ENCODE measurements around the gene SOS2. TPM values are rescaled to one million over a fixed set of nuclear protein-coding genes. Genes with fewer than 3 reads are reported as not detected.

The SOS2 gene
- total RNA-seq, 1 experiment from 2014 or later, result 11.7 TPM

DNA sequence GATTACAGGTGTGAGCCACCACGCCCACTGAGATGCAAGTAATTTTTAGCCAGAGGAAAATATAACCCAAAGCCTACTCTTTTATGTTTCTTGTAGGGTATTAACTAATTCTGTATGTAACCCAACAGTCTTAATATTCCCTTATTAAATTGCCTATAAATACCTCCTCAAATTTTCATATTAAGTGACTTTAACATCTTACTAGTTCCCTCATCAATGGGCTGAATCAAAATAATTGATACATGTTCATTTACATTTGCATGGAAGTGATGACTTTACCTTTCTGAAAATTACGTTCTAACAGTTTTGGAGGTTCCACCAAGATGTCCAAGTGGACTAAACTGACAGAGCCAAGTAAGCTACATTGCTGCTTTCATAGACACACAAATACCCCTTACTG lies 3.1 kb downstream of the SOS2 start:
- POLR2A ChIA-PET, result no interaction called here
- Histone ChIP-seq H2AFZ (ENCODE audit: low read depth, low read length, poor library complexity, severe bottlenecking) (no peak overlapping the region), H3K9ac (ENCODE audit: low read length) (no peak overlapping the region), H4K20me1 (ENCODE audit: insufficient read depth) (no peaks in the 10 kb centered on the region), H3K27ac (ENCODE audit: low read depth, low read length) (no peak overlapping the region), H3K9me3 (ENCODE audit: control insufficient read depth in 1 of 2, insufficient read depth in 1 of 2, low read depth in 1 of 2, low read length in 2 of 2) (no peaks in the 10 kb centered on the region), H3K4me1 (ENCODE audit: control insufficient read depth in 1 of 2, insufficient read depth in 2 of 2, low read length in 2 of 2) (peaks cover 22 to 27% of the 10 kb centered on the region in 2 experiments), H3K9me2 (ENCODE audit: insufficient read depth) (no peaks in the 10 kb centered on the region), H3K4me2 (ENCODE audit: low read length) (no peak overlapping the region), H3K36me3 (ENCODE audit: control insufficient read depth in 1 of 2, insufficient read depth in 2 of 2, low read length in 2 of 2) (no peaks in the 10 kb centered on the region), H3K27me3 (ENCODE audit: insufficient read depth, low read length) (no peaks in the 10 kb centered on the region), H3K4me3 (replicated peaks in 1 of 2; ENCODE audit: low read depth in 1 of 2, low read length in 2 of 2) (no peak overlapping the region), H3K79me2 (ENCODE audit: insufficient read depth, low read length) (peaks cover 26% of the 10 kb centered on the region)
- CTCF ChIA-PET, result no interaction called here
- DNase-seq (ENCODE audit: low read depth, low spot score), result no peak
- RAD21 ChIA-PET (ENCODE audit: low non-redundant PET in 1 of 2, low total read pairs in 2 of 2, uncharacterized antibody in 2 of 2, unreplicated experiment in 2 of 2), result no interaction called here
- TF ChIP-seq ZNF274 (IDR thresholded peaks at IDR 0.05; ENCODE audit: low read depth, low read length) (no peak), TCF7L2 (IDR thresholded peaks at IDR 0.05; ENCODE audit: borderline replicate concordance, extremely low read depth, insufficient read depth, insufficient read length) (no peak), POLR2A (IDR thresholded peaks at IDR 0.05; ENCODE audit: borderline replicate concordance, extremely low read depth, insufficient read depth, insufficient read length) (no peak), EZH2 (IDR thresholded peaks at IDR 0.05) (no peak), SRF (IDR thresholded peaks at IDR 0.05; ENCODE audit: low read depth) (no peak), EGR1 (IDR thresholded peaks at IDR 0.05; ENCODE audit: low read depth) (no peak), CEBPB (IDR thresholded peaks at IDR 0.05; ENCODE audit: low read depth) (no peak), SP1 (IDR thresholded peaks at IDR 0.05; ENCODE audit: low read depth) (no peak), POLR2AphosphoS5 (IDR thresholded peaks at IDR 0.05; ENCODE audit: low read depth, low read length) (no peak), JUND (IDR thresholded peaks at IDR 0.05) (no peak)
- TF ChIP-seq, protein P1, sequence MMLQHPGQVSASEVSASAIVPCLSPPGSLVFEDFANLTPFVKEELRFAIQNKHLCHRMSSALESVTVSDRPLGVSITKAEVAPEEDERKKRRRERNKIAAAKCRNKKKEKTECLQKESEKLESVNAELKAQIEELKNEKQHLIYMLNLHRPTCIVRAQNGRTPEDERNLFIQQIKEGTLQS (IDR thresholded peaks at IDR 0.05), result no peak
- TF ChIP-seq, protein P2, sequence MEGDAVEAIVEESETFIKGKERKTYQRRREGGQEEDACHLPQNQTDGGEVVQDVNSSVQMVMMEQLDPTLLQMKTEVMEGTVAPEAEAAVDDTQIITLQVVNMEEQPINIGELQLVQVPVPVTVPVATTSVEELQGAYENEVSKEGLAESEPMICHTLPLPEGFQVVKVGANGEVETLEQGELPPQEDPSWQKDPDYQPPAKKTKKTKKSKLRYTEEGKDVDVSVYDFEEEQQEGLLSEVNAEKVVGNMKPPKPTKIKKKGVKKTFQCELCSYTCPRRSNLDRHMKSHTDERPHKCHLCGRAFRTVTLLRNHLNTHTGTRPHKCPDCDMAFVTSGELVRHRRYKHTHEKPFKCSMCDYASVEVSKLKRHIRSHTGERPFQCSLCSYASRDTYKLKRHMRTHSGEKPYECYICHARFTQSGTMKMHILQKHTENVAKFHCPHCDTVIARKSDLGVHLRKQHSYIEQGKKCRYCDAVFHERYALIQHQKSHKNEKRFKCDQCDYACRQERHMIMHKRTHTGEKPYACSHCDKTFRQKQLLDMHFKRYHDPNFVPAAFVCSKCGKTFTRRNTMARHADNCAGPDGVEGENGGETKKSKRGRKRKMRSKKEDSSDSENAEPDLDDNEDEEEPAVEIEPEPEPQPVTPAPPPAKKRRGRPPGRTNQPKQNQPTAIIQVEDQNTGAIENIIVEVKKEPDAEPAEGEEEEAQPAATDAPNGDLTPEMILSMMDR (IDR thresholded peaks at IDR 0.05 in 2 of 3, conservative IDR thresholded peaks at IDR 0.05 in 1 of 3; ENCODE audit: borderline replicate concordance in 1 of 3, insufficient read depth in 1 of 3, low read depth in 2 of 3, low read length in 2 of 3), result no peak
- TF ChIP-seq, protein P3, sequence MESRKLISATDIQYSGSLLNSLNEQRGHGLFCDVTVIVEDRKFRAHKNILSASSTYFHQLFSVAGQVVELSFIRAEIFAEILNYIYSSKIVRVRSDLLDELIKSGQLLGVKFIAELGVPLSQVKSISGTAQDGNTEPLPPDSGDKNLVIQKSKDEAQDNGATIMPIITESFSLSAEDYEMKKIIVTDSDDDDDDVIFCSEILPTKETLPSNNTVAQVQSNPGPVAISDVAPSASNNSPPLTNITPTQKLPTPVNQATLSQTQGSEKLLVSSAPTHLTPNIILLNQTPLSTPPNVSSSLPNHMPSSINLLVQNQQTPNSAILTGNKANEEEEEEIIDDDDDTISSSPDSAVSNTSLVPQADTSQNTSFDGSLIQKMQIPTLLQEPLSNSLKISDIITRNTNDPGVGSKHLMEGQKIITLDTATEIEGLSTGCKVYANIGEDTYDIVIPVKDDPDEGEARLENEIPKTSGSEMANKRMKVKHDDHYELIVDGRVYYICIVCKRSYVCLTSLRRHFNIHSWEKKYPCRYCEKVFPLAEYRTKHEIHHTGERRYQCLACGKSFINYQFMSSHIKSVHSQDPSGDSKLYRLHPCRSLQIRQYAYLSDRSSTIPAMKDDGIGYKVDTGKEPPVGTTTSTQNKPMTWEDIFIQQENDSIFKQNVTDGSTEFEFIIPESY (IDR thresholded peaks at IDR 0.05; ENCODE audit: extremely low read depth, insufficient replicate concordance, low read length), result no peak
- TF ChIP-seq, protein P4, sequence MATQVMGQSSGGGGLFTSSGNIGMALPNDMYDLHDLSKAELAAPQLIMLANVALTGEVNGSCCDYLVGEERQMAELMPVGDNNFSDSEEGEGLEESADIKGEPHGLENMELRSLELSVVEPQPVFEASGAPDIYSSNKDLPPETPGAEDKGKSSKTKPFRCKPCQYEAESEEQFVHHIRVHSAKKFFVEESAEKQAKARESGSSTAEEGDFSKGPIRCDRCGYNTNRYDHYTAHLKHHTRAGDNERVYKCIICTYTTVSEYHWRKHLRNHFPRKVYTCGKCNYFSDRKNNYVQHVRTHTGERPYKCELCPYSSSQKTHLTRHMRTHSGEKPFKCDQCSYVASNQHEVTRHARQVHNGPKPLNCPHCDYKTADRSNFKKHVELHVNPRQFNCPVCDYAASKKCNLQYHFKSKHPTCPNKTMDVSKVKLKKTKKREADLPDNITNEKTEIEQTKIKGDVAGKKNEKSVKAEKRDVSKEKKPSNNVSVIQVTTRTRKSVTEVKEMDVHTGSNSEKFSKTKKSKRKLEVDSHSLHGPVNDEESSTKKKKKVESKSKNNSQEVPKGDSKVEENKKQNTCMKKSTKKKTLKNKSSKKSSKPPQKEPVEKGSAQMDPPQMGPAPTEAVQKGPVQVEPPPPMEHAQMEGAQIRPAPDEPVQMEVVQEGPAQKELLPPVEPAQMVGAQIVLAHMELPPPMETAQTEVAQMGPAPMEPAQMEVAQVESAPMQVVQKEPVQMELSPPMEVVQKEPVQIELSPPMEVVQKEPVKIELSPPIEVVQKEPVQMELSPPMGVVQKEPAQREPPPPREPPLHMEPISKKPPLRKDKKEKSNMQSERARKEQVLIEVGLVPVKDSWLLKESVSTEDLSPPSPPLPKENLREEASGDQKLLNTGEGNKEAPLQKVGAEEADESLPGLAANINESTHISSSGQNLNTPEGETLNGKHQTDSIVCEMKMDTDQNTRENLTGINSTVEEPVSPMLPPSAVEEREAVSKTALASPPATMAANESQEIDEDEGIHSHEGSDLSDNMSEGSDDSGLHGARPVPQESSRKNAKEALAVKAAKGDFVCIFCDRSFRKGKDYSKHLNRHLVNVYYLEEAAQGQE (IDR thresholded peaks at IDR 0.05; ENCODE audit: low read depth), result no peak
- TF ChIP-seq, protein P5, sequence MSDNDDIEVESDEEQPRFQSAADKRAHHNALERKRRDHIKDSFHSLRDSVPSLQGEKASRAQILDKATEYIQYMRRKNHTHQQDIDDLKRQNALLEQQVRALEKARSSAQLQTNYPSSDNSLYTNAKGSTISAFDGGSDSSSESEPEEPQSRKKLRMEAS (IDR thresholded peaks at IDR 0.05), result no peak
- ATAC-seq, result no peak
- intact Hi-C loops (cut with micrococcal nuclease), result no loop called here
- BruUV-seq (replicated peaks), result no TSS peak

Data from HCT116 (cell line).